Stimulated activated naive CD4-positive, alpha-beta T cell treated with Interleukin-2 at 50 U/mL for 16 hours (primary cell): ENCODE measurements around the gene DPYSL3.

Source experiments
- DNase-seq: peaks from one replicate; lab custom pipeline; 2025; lab: John Stamatoyannopoulos, UW

DPYSL3 gene

DNA sequence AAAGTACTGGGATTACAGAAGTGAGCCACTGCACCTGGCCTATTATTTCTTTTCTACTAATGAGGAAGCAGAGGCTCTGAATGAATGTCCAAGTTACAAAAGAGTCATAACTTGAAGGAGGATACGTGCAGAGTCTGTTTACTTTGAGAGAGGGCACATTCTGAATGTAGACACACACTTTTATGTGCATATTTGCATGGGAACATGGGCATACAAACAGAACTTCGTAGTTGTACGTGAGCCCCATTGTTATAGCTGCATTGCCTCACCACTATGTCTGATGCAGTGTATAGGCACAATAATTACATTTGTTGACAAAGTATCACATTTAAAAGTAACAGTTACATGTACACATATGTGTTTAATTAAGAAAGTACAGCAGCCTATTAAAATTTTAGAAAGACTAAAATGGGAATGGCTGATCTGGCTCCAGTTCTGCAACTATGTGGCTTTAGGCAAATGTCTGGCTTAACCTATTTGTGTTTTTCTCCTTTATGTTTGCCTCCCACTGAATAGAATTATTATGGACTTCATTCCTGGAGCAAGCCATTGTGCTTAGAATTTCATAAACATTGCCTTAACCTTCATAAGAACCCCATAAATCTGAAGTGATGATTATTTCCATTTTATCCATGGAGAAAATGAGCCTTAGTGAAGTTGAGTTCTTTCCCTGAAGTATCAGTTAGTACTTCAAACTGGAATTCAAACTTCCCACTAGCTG, 3.0 kb upstream of the DPYSL3 start:
- no peak for DNase-seq

DNA sequence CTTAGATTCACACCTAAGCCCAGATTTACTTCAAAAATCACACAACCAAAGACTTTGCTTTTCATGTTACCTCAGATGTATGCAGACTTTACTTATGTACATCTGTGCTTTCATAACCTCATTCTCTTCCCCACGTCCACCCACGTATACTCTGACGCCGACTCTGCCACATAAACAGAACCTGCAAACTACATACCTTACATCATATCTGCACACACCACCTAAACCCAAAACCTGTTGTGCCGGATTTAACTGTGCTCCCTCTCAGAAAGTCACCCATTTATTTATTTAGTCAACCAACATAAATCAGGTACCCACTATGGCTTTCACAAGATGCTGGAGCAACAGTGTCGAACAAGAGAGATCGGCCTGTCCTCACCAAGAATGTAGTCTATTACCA, 1.0 kb upstream of the DPYSL3 start:
- no peak for DNase-seq

DNA sequence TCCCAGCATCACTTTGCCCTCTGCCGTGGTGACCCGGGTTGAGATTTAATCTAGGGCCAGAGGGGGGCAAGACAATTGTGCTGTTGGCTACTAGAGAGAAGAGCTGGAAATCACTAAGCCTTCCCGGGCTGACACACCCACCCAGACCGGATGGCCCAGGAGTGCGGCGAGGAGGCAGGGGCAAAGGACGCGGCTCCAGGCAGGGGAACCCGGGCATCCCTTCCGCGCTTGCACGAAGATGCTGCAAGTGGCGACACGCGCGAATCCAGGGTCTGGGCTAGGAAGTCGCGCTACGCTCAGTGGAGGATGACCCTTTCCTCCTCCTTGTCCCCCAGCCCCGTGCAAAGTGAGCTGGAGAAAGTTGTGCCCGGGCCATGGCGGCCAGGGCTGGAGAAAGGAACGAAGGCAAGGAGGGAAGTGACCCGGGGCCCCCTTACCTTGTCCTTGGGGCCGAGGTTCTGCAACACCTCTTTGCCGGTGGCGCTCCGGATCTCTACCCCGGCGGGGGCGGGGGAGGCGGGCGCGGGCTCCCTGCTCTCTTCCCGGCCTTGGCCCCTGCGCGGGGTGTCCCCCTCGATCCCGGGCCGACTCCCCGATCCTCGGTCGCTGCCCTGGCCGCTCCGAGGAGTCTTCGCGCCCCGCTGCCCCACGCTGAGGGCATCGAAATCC, 693 bp downstream of the DPYSL3 start:
- DNase-seq = no peak

DNA sequence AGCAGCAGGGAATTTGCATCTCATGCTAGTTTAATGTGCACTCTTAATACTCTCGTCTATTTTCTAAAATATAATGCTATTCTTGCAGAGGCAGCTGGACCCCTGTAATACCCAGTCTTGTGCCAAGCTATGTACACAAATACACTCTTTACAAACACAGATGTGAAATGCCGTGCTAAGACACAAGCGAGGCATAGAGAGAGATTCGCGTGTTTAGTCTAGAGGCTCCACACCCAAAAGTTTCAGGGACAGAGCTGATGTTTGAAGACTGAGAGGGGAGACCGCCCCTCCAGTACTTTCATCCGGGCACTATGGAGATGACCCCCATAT, 1.2 kb downstream of the DPYSL3 start:
- DNase-seq = no peak

DNA sequence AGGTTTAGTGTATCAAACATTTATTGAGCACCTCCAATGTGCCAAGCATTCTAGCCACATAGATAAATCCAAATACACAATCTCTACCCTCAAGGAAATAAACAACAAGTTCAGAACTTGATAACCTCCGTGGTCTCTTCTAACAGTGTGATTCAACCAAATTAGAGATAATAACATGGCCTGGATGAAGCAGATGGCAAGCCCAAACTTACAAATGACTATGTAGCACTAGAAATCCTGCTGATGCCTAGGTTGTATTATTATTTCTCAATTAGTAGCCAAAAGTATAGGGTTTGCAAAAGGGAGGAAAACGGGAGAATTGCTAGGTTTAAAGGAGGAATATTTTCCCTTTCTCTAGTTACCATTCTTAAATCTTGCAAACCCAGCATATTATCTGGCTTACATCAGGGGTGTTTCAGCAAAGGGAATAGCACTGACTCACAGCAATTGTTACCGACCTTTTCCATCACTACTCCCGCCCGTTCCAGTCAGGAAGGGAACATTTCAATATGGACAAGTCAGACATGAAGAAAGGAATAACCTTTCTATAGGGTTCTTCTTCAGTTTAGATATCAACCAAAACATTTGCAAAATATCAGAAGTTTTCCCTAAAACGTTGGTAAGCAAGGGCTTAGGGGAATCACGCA, 2.3 kb downstream of the DPYSL3 start:
- no peak for DNase-seq

DNA sequence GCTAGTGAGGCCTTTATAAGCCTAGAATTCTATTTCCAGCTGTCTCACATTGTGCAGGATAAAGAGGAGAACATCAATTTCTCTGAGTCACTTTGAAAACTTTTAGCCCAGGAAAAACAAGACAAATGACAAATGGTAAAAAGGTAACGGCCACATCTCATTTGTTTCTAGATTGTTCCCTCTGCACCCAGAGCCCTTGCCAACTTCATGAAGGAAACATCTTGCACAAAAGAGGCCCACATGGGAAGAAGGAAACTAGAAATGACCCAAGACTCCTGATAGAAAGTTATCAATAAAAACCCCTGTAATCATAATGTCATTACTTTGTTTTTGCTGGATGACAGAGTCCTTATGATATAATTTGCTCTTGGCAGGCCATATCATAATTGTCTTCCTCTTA, 5.3 kb downstream of the DPYSL3 start:
- DNase-seq = no peak

DNA sequence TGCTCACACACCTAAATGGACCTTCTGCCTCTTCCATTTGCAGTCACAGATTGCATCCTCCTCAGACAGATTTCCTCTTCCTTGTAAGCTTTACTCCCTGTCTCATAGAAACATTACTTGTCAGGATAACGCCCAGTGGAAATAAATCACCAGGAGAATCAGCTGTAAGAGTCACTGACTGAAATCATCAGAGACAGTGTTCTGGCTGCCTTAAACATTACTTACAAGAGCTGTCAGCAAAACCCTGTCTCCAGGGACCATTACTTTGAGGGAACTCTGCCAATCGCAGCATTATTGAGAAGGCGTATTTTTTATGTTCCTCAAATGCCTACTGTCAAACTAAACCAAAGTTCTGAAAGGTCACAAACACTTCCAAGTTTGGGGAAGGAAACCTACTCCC, 5.9 kb downstream of the DPYSL3 start:
- DNase-seq = no peak

DNA sequence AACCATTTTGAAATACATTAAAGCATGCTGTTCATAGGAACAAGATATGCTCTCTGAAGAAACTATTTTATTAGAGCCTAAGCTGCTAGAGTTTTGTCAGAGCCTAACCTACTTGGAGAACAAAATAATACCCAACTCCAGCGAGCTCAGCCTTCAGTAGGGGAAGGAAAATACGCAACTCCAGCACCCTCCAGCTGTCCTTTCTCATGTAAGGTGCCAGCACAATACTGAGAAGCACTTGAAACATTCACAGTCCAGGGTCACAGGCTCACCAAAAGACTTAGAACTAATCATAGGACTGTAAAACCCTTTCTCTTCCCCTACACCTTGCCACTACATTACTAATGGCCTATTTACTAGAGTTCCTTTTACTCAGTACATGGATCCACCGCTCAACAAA, 18.9 kb downstream of the DPYSL3 start:
- no peak for DNase-seq

DNA sequence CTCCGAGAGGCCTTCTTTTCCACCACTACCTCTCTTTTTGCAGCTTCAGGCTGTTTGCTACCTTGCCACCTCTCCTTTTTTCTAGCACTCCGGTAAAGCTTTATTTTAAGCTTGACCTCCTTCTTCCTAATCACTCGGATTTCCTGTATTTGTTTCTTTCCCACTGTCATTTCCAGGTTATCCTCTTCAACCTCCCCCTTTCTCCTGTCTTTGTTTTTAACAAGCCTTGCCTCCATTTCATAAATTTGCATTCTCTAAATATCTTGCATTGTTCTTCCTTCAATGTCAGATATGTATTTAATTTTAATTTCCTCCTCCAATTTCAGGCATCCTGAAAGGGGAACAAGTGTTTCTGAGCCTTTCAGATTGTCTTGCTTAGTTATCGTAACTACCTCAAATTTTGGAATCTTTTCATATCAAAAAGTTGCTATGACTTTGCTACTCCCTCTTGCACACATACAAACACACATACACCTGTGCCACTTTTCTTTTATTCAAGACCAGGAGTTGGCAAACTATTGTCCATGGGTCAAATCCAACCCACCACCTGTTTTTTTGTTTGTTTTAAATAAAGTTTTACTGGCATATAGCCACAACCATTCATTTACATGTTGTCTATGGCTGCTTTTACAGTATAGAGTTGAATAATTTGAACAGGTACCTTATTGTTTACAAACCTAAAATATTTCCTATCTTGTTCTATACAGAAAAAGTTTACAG, 22.7 kb downstream of the DPYSL3 start:
- DNase-seq = no peak

DNA sequence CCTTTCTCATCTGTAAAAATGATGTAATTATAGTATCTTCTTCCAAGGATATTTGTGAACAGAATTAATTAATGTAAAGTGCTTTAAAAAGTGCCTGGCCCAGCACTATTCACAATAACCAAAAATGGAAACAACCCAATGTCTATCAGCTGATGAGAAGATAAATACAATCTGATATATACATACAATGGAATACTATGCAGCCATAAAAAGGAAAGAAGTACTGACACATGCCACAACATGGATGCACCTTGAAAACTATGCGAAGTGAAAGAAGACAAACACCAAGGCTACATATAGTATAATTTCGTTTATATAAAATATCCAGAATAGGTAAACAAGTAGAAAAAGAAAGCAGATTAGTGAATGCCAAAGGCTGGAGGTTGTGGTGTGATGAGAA, 24.1 kb downstream of the DPYSL3 start:
- DNase-seq = no peak

DNA sequence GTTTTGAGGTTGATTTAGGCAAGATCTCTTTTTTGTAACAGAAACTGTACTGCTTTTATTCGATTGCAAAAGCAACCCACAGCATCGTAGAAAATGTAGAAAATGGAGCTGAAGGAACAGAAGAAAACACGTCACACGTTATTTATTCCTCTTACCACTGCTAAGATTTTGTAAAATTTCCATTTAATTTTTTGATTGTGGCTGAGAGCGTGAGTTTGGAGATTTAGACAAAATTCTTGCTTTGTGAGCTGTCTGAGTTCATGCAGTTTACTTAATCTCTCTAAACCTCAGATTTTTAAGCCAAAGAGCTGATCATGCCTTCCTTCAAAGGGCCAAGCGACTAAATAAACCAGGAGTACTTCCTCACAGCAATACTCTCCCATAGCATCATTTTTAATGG, 24.8 kb downstream of the DPYSL3 start:
- DNase-seq = no peak

DNA sequence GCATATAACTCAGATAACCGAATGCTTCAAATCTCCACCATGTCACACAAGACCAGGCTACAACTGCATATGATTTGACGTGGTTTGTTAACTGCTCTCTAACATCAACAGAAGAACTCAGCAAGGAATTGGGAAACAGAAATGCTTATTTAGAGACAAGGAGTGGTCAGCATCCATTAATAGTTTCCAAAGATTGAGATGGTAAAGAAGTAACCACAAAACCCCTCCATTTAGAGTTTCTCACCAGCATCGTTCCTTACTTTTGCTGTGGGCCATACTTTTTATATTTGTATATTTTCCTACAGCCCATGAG, 25.2 kb downstream of the DPYSL3 start:
- DNase-seq = no peak

DNA sequence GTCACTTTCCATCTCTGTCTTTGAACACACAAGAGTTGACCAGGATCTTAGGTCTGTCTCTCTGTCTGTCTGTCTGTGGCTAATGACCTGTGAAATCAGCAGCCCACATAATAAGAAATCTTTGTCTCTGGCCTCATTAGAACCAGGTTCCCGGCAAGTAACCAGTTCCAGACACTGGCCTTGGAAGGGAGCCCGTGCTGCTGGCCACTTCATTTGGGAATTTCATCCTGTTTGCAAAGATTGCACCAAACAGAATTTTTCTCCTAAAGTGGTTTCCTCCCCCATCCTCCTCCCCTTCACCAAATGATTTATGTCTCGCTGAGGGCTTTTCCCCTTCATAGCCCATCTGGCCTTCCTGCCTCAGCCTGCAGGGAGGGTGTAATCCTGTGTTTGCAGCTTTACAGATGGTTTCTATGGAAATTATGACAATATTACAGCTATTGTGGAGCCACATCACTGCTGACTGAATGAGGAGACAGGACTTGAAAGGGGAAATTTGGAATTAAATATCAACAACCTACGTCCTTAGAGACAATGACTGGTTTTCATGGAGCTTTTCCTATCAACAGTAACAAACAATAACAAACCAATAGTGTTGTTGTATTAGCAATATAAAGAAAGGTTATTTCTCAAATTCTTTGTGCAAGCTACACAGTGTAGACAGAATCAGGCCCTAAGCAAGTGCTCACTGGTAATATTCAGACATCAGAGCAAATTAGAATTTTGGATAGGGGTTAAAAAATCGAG, 25.7 kb downstream of the DPYSL3 start:
- DNase-seq = no peak

DNA sequence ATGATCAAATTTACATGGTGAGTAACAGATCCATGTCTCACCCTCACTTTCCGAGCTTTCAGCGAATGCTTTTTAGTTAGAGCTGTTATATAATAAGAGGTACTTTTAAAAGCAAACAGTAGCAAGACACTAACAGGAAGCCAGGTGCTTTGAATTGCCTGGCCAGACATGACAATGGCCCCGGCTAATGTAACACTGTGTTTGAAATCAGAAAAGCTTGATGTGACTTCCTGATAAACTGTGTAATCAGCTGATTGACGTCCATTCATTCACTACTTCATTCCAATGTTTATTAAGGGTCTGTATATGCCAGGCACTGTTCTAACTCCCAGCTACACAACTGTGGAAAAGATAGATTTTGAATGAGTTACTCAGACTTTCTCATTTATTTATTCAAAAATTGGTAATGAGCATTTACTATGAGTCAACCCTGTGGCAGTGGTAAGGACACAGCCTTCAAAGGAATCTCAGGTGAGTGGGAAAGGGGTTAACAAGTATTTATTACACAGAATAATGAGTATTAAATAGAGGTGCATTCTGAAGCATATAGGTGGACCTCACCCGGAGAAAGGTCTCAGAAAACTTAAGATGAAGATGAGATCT, 26.6 kb downstream of the DPYSL3 start:
- no peak for DNase-seq

DNA sequence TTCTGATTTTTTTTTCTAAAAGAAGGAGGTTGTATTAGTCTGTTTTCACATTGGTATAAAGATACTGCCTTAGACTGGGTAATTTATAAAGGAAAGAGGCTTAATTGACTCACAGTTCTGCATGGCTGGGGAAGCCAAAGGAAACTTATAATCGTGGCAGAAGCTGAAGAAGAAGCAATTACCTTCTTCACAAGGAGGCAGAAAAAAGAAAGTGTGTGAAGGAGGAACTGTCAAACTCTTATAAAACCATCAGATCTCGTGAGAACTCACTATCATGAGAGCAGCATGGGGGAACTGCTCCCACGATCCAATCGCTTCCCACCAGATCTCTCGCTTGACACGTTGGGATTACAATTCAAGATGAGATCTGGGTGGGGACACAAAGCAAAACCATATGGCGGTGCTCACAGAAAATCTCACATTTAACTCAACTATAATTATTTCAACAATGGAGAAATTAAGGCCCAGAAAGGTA, 27.1 kb downstream of the DPYSL3 start:
- DNase-seq = no peak

DNA sequence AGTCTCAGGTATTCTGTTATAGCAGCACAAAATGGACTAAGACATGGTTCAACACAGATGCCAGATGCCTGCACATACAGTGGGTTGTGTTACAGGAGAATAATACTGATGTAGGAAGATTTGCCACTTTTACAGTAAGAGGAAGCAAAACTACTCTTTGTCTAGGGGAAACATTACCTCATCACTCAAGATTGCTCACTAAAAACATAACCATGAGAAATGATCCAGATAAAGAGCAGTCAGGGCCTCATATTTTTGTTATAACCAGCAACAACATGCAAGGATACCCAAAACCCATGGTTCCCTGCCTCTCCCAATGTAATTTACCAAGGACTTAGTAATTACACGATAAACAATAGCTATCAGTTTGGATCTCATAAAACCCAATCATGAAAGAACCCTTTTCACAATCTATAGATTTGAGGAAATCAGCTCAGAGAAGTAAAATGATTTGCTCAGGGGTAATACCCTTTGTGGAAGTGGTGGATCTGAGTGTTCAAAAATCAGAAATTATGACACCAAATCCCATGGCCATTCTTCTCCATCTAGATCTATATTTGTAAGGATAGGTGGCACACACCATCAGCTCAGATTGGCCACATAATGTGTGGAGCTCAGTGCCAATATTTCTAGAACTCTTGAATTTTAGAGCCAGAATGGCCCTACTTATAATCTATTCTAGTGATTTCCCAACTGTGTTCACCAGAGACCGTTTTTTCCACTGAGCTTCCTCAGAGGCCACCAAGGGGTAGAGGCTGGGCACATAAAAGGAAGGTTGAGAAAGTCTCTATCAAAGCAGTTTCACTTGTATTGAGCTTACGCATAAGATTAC, 27.8 kb downstream of the DPYSL3 start:
- no peak for DNase-seq

DNA sequence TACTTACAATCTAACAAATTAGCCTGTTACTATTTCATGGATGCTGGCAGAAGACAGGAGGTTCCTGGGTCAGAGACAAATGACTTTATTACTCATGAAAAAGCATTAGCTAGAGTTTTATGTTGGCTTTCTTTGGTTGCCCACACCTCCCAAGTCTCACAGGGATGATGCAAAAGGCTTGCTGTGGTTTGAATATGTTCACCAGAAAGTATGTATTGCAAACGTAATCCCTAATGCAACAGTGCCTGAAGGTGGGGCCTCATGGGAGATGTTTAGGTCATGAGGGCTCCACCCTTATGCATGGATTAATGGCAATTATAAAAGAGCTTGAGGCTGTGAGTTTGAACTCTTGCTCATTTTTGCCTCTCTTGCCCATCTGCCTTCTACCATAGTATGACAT, 28.5 kb downstream of the DPYSL3 start:
- no peak for DNase-seq

DNA sequence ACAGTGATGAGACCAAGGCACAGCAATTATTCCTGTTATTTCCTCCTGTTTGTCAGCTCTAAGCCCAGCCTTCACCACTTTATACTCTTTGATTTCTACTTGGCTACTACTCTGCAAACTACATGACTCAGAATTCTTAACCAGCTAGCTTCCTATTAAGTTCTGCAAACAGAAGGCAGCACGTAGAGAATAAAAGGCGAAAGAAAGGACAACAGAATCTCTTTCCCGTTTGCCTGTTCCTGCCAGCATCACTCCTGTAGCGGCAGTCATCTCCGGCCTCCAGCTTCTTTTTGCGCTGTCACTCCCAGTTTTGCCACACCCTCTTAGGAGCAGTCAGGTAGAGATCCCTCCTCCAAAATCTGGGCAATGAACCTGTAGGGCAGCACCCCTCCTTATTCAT, 29.9 kb downstream of the DPYSL3 start:
- DNase-seq = no peak

DNA sequence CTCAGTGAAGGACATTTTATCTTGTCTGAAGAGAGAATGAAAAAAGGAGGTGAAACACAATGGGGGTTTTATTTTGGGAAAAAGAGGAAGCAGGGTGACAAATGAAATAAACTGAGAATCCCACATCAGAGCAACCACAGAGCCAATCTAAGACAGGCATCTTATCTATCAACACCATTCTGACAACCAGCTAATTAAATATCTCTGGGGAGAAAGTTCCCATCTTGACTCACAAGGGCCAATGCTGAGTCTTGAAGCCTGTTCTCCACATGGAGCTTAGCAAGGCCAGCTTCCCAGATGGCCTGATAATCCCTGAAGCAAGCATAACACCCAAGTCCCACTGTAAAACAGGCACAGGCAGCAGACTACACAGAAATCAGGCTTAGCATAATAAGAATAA, 30.4 kb downstream of the DPYSL3 start:
- DNase-seq = no peak

DNA sequence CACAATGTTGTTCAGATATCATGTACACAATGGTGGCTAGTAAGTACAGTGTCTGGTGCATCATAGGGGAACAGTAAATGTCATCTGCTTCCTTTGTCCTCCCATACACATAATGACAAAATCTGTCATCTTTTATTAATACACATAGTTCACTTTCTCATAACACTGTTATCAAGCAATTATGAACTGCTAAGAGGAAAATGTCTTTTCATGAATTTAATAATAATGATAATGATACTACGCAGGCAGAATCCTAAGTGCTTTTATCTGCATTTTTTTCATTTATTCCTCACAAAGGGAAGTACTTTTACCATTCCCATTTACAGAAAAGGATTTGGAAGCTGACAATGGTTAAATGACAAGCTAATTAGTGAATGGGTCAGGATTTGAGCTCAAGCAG, 35.7 kb downstream of the DPYSL3 start:
- DNase-seq = no peak
